ENCODE results near the gene PRRX1.

- TF ChIP-seq ARNTL (CRISPR knock-in tag; IDR thresholded peaks at IDR 0.05; ENCODE audit: borderline replicate concordance, low read depth) (no peak), ZC3H10 (CRISPR knock-in tag; IDR thresholded peaks at IDR 0.05) (no peak), PATZ1 (CRISPR knock-in tag; IDR thresholded peaks at IDR 0.05; ENCODE audit: borderline replicate concordance) (no peak)
Measured at GRCh38 chr1:170674986-170675385, 11.1 kb downstream of the PRRX1 start.
